BJ (cell line): Measurements from ENCODE around the gene MAP7. TPM values are rescaled to one million over a fixed set of nuclear protein-coding genes. Genes with fewer than 3 reads are reported as not detected.
"Not testable (repeated sequence)": the region's sequence is repeated elsewhere in the genome, so short reads cannot be mapped to it uniquely, and the experiment has no call there.

ENCODE experiments used
- CTCF ChIA-PET: fragments of 350-600 bp; formaldehyde crosslinking; extraction: SDS; loops from one replicate; lab custom pipeline; 2021; ENCODE audit warnings: antibody characterized with exemption, inconsistent platforms; lab: Yijun Ruan, JAX
- POLR2A ChIA-PET: fragments of 300-600 bp; sonication (Branson Sonifier 250); formaldehyde crosslinking; extraction: SDS; loops from one replicate; lab custom pipeline; 2021; ENCODE audit warnings: antibody characterized with exemption; lab: Charles Lee
- DNase-seq: peaks from one replicate; pipeline ENCODE4 v3.0.0-alpha.2; 2011; ENCODE audit warnings: low read depth
- H3K27me3 ChIP-seq: 2 replicates; pipeline ENCODE4 v1.6.0; 2011; ENCODE audit warnings: low read length; ENCODE audit not compliant: control insufficient read depth, insufficient read depth
- H3K36me3 ChIP-seq: 2 replicates; pipeline ENCODE4 v1.5.1; 2011; ENCODE audit warnings: low read length; ENCODE audit not compliant: control insufficient read depth, insufficient read depth
- H3K4me3 ChIP-seq: 2 replicates; pipeline ENCODE4 v1.5.1; 2011; ENCODE audit warnings: low read depth, mild to moderate bottlenecking, control low read depth, low read length
- polyA plus RNA-seq: library from polyadenylated mRNA; depleted of rRNA; stranded (reverse); fragments of >200 nt; gene quantifications from 2 replicates; pipeline ENCODE4 v1.2.3, GENCODE V29; 2011
- TF ChIP-seq, protein P1 (sequence below): IDR thresholded peaks from 2 replicates; pipeline ENCODE4 v1.5.1; 2011; ENCODE audit warnings: low read depth, mild to moderate bottlenecking, control low read depth, inconsistent platforms, low read length, moderate library complexity; ENCODE audit not compliant: insufficient read depth

Gene MAP7
- polyA plus RNA-seq, 1 experiment = 0.45 TPM

DNA sequence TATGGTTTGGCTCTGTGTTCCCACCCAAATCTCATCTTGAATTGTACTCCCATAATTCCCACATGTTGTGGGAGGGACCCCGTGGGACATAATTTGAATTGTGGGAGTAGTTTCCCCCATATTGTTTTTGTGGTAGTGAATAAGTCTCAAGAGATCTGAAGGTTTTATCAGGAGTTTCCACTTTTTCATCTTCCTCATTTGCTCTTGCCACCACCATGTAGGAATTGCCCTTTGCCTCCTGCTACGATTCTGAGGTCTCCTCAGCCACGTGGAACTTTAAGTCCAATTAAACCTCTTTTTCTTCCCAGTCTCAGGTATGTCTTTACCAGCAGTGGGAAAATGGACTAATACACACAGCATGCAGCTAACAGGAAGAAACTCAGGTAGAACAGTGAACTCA lies 151.8 kb downstream of the MAP7 start:
- Histone ChIP-seq H3K4me3 (no peak overlapping the region), H3K36me3 (no peaks in the 10 kb centered on the region), H3K27me3 (no peaks in the 10 kb centered on the region)
- DNase-seq = no peak
- ChIA-PET POLR2A (no interaction called here), CTCF (no interaction called here)
- TF ChIP-seq, protein P1, sequence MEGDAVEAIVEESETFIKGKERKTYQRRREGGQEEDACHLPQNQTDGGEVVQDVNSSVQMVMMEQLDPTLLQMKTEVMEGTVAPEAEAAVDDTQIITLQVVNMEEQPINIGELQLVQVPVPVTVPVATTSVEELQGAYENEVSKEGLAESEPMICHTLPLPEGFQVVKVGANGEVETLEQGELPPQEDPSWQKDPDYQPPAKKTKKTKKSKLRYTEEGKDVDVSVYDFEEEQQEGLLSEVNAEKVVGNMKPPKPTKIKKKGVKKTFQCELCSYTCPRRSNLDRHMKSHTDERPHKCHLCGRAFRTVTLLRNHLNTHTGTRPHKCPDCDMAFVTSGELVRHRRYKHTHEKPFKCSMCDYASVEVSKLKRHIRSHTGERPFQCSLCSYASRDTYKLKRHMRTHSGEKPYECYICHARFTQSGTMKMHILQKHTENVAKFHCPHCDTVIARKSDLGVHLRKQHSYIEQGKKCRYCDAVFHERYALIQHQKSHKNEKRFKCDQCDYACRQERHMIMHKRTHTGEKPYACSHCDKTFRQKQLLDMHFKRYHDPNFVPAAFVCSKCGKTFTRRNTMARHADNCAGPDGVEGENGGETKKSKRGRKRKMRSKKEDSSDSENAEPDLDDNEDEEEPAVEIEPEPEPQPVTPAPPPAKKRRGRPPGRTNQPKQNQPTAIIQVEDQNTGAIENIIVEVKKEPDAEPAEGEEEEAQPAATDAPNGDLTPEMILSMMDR = no peak

DNA sequence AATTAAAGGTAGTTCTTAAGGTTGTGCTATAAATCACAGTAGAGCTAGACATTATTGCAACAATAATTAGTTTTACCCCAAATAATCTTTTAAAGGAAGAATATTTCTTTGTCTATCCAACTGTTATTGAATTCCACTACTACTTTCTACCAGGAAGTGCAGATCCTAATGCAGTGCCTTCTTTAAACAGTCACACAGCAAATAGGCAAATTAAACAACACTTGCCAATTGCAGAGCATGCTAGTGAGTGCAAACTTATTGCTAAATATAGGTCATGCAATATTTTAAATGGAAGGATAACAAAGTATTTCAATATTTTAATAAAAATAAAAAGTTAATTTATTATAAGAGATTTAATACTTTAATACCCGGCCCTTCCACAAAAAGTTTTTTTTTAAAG lies 153.3 kb downstream of the MAP7 start:
- ChIA-PET CTCF (no interaction called here), POLR2A (no interaction called here)
- H3K36me3 ChIP-seq = no peaks in the 10 kb centered on the region
- H3K27me3 ChIP-seq = no peaks in the 10 kb centered on the region
- TF ChIP-seq, protein P1 = no peak
- no peak overlapping the region for H3K4me3 ChIP-seq
- no peak for DNase-seq

DNA sequence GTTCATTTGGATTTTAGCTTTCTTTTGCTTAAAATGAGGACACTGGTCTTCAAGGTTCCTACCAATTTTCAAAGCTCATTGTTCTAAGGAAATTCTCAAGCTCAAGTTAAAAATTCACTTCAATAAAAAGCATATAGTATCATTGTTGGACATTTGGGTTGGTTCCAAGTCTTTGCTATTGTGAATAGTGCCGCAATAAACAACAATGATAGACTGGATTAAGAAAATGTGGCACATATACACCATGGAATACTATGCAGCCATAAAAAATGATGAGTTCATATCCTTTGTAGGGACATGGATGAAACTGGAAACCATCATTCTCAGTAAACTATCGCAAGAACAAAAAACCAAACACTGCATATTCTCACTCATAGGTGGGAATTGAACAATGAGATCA lies 159.3 kb downstream of the MAP7 start:
- CTCF ChIA-PET, DNase-seq: not testable (repeated sequence)

DNA sequence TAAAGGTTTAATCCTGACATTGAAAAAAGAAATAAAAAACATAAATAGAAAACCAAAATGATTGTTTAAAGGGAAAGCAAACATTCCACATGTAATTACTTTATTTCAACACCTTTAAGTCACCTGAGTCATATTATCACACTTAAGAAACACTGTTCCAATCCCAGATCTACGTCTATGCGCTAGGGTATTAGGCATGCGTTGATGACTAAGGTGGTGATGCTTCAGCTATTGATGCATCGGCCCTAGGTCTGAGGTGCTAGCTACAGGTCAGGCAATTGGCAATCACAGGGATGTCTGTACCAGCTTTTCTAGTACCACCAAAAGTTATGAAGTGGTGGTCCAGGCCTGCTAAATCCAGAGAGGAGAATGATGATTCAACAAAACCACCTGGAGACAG lies 162.9 kb downstream of the MAP7 start:
- ChIA-PET POLR2A (interaction anchor here (0.7 kb wide), 1 partner anchor 61 kb away, joined by 3 read pairs; no protein-coding TSS in a partner anchor), CTCF (interaction anchor here (0.6 to 1.3 kb wide), 6 partner anchors 14 to 576 kb away, joined by 3 to 5 read pairs (median 4); no protein-coding TSS in a partner anchor)
- TF ChIP-seq, protein P1 = no peak
- DNase-seq = no peak
- H3K36me3 ChIP-seq = no peaks in the 10 kb centered on the region
- 0 out of 2 replicates have a peak, but pooled peaks cover 1% of the 10 kb centered on the region for H3K27me3 ChIP-seq
- no peak overlapping the region for H3K4me3 ChIP-seq

More for the DNA sequence above, 159.3 kb downstream of the MAP7 start:
- H3K4me3 ChIP-seq, POLR2A ChIA-PET, H3K36me3 ChIP-seq, H3K27me3 ChIP-seq: not testable (repeated sequence)

DNA sequence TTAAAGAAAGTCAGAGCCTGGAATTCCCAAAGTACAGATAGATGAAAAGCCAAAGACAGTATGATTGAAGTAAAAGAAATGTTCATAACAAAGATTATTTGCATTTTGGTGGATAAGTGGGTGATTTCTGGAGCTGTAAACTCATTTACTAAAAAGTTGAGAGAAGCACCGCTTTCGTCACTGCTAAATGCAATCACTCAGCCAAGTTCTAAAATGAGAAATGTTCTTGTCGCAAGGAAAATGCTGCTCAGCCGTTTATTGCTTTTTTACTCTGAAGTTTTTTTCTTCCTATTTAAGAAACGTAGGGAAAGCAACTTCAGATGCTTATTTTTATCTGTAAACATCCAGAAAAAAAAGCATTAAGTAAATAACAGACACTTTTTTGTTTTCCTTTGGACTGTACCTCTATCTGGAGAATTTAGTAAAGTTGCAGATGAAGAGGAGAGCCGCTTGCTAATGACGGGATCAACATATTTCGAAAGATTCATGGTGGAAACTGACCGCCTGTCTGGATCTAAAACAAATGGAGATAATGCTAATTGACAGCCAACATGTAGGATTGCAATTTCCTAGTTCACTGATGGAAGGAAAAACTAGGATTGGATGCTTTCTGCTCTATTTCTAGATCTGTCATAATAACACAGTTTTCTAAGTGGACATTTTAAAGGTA lies 166.8 kb downstream of the MAP7 start:
- TF ChIP-seq, protein P1 = no peak
- DNase-seq = no peak
- Histone ChIP-seq H3K27me3 (0 out of 2 replicates have a peak, but pooled peaks cover 1% of the 10 kb centered on the region), H3K4me3 (no peak overlapping the region), H3K36me3 (no peaks in the 10 kb centered on the region)
- POLR2A ChIA-PET = no interaction called here
- CTCF ChIA-PET = no interaction called here
